Measurements from ENCODE around the gene SFR1. TPM values are rescaled to one million over a fixed set of nuclear protein-coding genes. Genes with fewer than 3 reads are reported as not detected.

The SFR1 gene
- total RNA-seq, 1 experiment from 2014 or later: 11.6 TPM

- Mint-ChIP-seq H3K4me1 (ENCODE audit: low read depth, unreplicated experiment) (no peaks in the 10 kb centered on the region), H3K4me3 (ENCODE audit: low read depth, unreplicated experiment) (no peak overlapping the region), H3K9me3 (ENCODE audit: low read depth, unreplicated experiment) (no peaks in the 10 kb centered on the region), H3K27me3 (ENCODE audit: unreplicated experiment) (no peaks in the 10 kb centered on the region), H3K36me3 (ENCODE audit: insufficient read depth, unreplicated experiment) (no peaks in the 10 kb centered on the region), H3K27ac (ENCODE audit: unreplicated experiment) (no peak overlapping the region)
- TF ChIP-seq CTCF (IDR thresholded peaks at IDR 0.05; ENCODE audit: unreplicated experiment): no peak
- CTCF ChIA-PET: no interaction called here
- no TSS peak for BruUV-seq (replicated peaks)
- DNase-seq: no peak
- intact Hi-C loops (cut with micrococcal nuclease; ENCODE audit: unreplicated experiment): no loop called here
Measured at GRCh38 chr10:104104418-104104817, 17.6 kb upstream of the SFR1 start.

- TF ChIP-seq CTCF (IDR thresholded peaks at IDR 0.05; ENCODE audit: unreplicated experiment): no peak
- no peak for DNase-seq
- H3K27ac Mint-ChIP-seq (ENCODE audit: unreplicated experiment): no peak overlapping the region
- no peaks in the 10 kb centered on the region for H3K27me3 Mint-ChIP-seq (ENCODE audit: unreplicated experiment)
- CTCF ChIA-PET: no interaction called here
- H3K9me3 Mint-ChIP-seq (ENCODE audit: low read depth, unreplicated experiment): no peaks in the 10 kb centered on the region
- H3K4me1 Mint-ChIP-seq (ENCODE audit: low read depth, unreplicated experiment): no peaks in the 10 kb centered on the region
- H3K36me3 Mint-ChIP-seq (ENCODE audit: insufficient read depth, unreplicated experiment): no peaks in the 10 kb centered on the region
- H3K4me3 Mint-ChIP-seq (ENCODE audit: low read depth, unreplicated experiment): no peak overlapping the region
- intact Hi-C loops (cut with micrococcal nuclease; ENCODE audit: unreplicated experiment): no loop called here
- BruUV-seq (replicated peaks): no TSS peak
Measured at GRCh38 chr10:104104926-104105325, 17.0 kb upstream of the SFR1 start.

- Mint-ChIP-seq H3K36me3 (ENCODE audit: insufficient read depth, unreplicated experiment) (no peaks in the 10 kb centered on the region), H3K27me3 (ENCODE audit: unreplicated experiment) (no peaks in the 10 kb centered on the region), H3K27ac (ENCODE audit: unreplicated experiment) (peak overlapping the region; percentile 63), H3K4me3 (ENCODE audit: low read depth, unreplicated experiment) (no peak overlapping the region), H3K9me3 (ENCODE audit: low read depth, unreplicated experiment) (peaks cover 5% of the 10 kb centered on the region), H3K4me1 (ENCODE audit: low read depth, unreplicated experiment) (peaks cover 19% of the 10 kb centered on the region)
- CTCF ChIA-PET: interaction anchor here (1.0 to 2.1 kb wide), 2 partner anchors 11 to 12 kb away, joined by 4 read pairs; partner anchors contain the start of gene SFR1
- no peak for TF ChIP-seq CTCF (IDR thresholded peaks at IDR 0.05; ENCODE audit: unreplicated experiment)
- intact Hi-C loops (cut with micrococcal nuclease; ENCODE audit: unreplicated experiment): no loop called here
- BruUV-seq (replicated peaks): no TSS peak
- no peak for DNase-seq
Measured at GRCh38 chr10:104109908-104110662, 11.9 kb upstream of the SFR1 start.

GRCh38 chr10:104113376-104113956 lies 8.5 kb upstream of the SFR1 start:
- Mint-ChIP-seq H3K4me1 (ENCODE audit: low read depth, unreplicated experiment) (peaks cover 40% of the 10 kb centered on the region), H3K4me3 (ENCODE audit: low read depth, unreplicated experiment) (no peak overlapping the region), H3K9me3 (ENCODE audit: low read depth, unreplicated experiment) (peaks cover 5% of the 10 kb centered on the region), H3K27ac (ENCODE audit: unreplicated experiment) (no peak overlapping the region), H3K36me3 (ENCODE audit: insufficient read depth, unreplicated experiment) (peaks cover 4% of the 10 kb centered on the region), H3K27me3 (ENCODE audit: unreplicated experiment) (no peaks in the 10 kb centered on the region)
- no TSS peak for BruUV-seq (replicated peaks)
- intact Hi-C loops (cut with micrococcal nuclease; ENCODE audit: unreplicated experiment): no loop called here
- CTCF ChIA-PET: no interaction called here
- no peak for DNase-seq
- no peak for TF ChIP-seq CTCF (IDR thresholded peaks at IDR 0.05; ENCODE audit: unreplicated experiment)

Data from Calu3 (cell line).